NOMO-1 treated with dmso at 0.1 percent for 144 hours (cell line): ENCODE results near the gene NHERF2.

ENCODE experiments used
- DNase-seq: peaks from one replicate; lab custom pipeline; 2025; ENCODE audit not compliant: unreplicated experiment; lab: John Stamatoyannopoulos, UW

The NHERF2 gene

GRCh38 chr16:2079991-2080390, 53.3 kb downstream of the NHERF2 start:
- no peak for DNase-seq

- no peak for DNase-seq
Observed at GRCh38 chr16:2081201-2082084, 54.7 kb downstream of the NHERF2 start.

GRCh38 chr16:2082171-2082982, 55.7 kb downstream of the NHERF2 start:
- DNase-seq = no peak

GRCh38 chr16:2082983-2083364, 56.3 kb downstream of the NHERF2 start:
- no peak for DNase-seq

GRCh38 chr16:2083409-2083808, 56.7 kb downstream of the NHERF2 start:
- no peak for DNase-seq

GRCh38 chr16:2083876-2084780, 57.4 kb downstream of the NHERF2 start:
- DNase-seq = no peak

GRCh38 chr16:2084895-2085625, 58.4 kb downstream of the NHERF2 start:
- no peak for DNase-seq

- no peak for DNase-seq
Observed at GRCh38 chr16:2085669-2086068, 59.0 kb downstream of the NHERF2 start.

- no peak for DNase-seq
Observed at GRCh38 chr16:2086106-2086742, 59.5 kb downstream of the NHERF2 start.

GRCh38 chr16:2086812-2087747, 60.4 kb downstream of the NHERF2 start:
- no peak for DNase-seq

GRCh38 chr16:2087748-2088631, 61.3 kb downstream of the NHERF2 start:
- DNase-seq = no peak
